Stomach (tissue), 9 donors: ENCODE results near the gene NRIP3. TPM values are rescaled to one million over a fixed set of nuclear protein-coding genes. Genes with fewer than 3 reads are reported as not detected.

Experiments used
- DNase-seq, 2 donors: peaks; one replicate each; pipeline versions ENCODE4 v3.0.0 to v3.0.0-alpha.2; 2013 to 2019
- H3K27ac ChIP-seq, 5 donors: fragments of 200-600 bp in 4 of 5; sonication (generic) in 4 of 5; one replicate each; pipeline ENCODE4 v1.5.1; 2013 to 2019; ENCODE audit warnings: mild to moderate bottlenecking in 1 of 5, moderate library complexity in 1 of 5
- H3K27me3 ChIP-seq, 3 donors: fragments of 200-600 bp; sonication (generic); one replicate each; pipeline ENCODE4 v1.5.1; 2017 to 2019; ENCODE audit warnings: mixed run types in 1 of 3
- H3K36me3 ChIP-seq, 4 donors: fragments of 200-600 bp; sonication (generic); 1 replicate in 3 of 4; 2 replicates in 1 of 4; pipeline ENCODE4 v1.5.1; 2016 to 2019
- H3K4me1 ChIP-seq, 4 donors: fragments of 200-600 bp; sonication (generic); one replicate each; pipeline ENCODE4 v1.5.1; 2016 to 2019
- H3K4me3 ChIP-seq, 4 donors: fragments of 200-600 bp; sonication (generic) in 3 of 4; one replicate each; pipeline ENCODE4 v1.5.1; 2016 to 2019; ENCODE audit warnings: mild to moderate bottlenecking in 1 of 4
- H3K9me3 ChIP-seq, 4 donors: fragments of 200-600 bp; sonication (generic); one replicate each; pipeline ENCODE4 v1.5.1; 2016 to 2019
- EP300 ChIP-seq: sonication (generic); formaldehyde crosslinking; IDR thresholded peaks from one replicate; pipeline ENCODE4 v1.6.1; 2017; ENCODE audit warnings: antibody characterized with exemption
- POLR2A ChIP-seq, 4 donors: fragments of 450-650 bp; IDR thresholded peaks; one replicate each; pipeline ENCODE4 v1.6.1; 2016; ENCODE audit warnings: antibody characterized with exemption in 4 of 4, control low read depth in 2 of 4, mild to moderate bottlenecking in 1 of 4, moderate library complexity in 1 of 4
- POLR2AphosphoS5 ChIP-seq, 3 donors: sonication (generic); formaldehyde crosslinking; IDR thresholded peaks; one replicate each; pipeline ENCODE4 v1.6.1; 2016; ENCODE audit warnings: antibody characterized with exemption in 3 of 3
- WGBS, 5 donors: extraction: QIAGEN DNeasy Blood & Tissue Kit in 3 of 5; methylation state at CpG; one replicate each; pipeline versions ENCODE4 v1.1.5 to v1.1.7; 2013 to 2018; 5-methylcytosine and 5-hydroxymethylcytosine counted together
- intact Hi-C: fragments of 100-400 bp; cut with DNase I; formaldehyde crosslinking; loops from one replicate; pipeline ENCODE4 v1.15.1; 2023; ENCODE audit warnings: low total_unique reads
- polyA plus RNA-seq, 3 donors: library from polyadenylated mRNA; stranded (reverse); fragments of 200-250 nt; gene quantifications; one replicate each; pipeline ENCODE4 v1.2.3, GENCODE V29; 2013
- total RNA-seq, 5 donors: library from RNA; depleted of rRNA; stranded (reverse); fragments of >200 nt; gene quantifications; one replicate each; pipeline versions ENCODE4 v1.1.0 to v1.2.3, GENCODE V29; 2014 to 2016
- TF ChIP-seq, protein P1 (sequence below), 7 experiments: fragments of 450-650 bp in 4 of 7; fragments of 200-600 bp in 3 of 7; sonication (generic) in 3 of 7; IDR thresholded peaks; one replicate each; pipeline ENCODE4 v1.5.1; 2016 to 2019; ENCODE audit warnings: antibody characterized with exemption in 7 of 7, control low read depth in 2 of 7, mild to moderate bottlenecking in 1 of 7
- donor health status: healthy with polysubstance abuse.
- donor health status: Bipolar disorder and iron deficiency.
- donor health status: healthy.

Gene NRIP3
- total and polyA plus RNA-seq, 8 donors = 0.33 to 3.9 (median 1.6) TPM; not detected in 2

GRCh38 chr11:9002920-9003572 lies 755 bp downstream of the NRIP3 start:
- WGBS, 5 donors = 8 to 14% (median 11%) methylated on average over 8 of the region's 8 CpGs
- H3K4me3 ChIP-seq = peak overlapping the region; percentile 48 to 55 (median 54)
- DNase-seq = no peak
- H3K36me3 ChIP-seq = no peaks in the 10 kb centered on the region
- TF ChIP-seq POLR2AphosphoS5 (IDR thresholded peaks at IDR 0.05) (no peak), POLR2A (IDR thresholded peaks at IDR 0.05) (no peak), EP300 (no peak)
- TF ChIP-seq, protein P1, sequence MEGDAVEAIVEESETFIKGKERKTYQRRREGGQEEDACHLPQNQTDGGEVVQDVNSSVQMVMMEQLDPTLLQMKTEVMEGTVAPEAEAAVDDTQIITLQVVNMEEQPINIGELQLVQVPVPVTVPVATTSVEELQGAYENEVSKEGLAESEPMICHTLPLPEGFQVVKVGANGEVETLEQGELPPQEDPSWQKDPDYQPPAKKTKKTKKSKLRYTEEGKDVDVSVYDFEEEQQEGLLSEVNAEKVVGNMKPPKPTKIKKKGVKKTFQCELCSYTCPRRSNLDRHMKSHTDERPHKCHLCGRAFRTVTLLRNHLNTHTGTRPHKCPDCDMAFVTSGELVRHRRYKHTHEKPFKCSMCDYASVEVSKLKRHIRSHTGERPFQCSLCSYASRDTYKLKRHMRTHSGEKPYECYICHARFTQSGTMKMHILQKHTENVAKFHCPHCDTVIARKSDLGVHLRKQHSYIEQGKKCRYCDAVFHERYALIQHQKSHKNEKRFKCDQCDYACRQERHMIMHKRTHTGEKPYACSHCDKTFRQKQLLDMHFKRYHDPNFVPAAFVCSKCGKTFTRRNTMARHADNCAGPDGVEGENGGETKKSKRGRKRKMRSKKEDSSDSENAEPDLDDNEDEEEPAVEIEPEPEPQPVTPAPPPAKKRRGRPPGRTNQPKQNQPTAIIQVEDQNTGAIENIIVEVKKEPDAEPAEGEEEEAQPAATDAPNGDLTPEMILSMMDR (IDR thresholded peaks at IDR 0.05) = no peak
- H3K4me1 ChIP-seq = peaks cover 18 to 28% (median 20%) of the 10 kb centered on the region in 4 donors
- peaks cover 0 to 30% (median 28%) of the 10 kb centered on the region in 3 donors for H3K27me3 ChIP-seq
- intact Hi-C loops = no loop called here
- peak overlapping the region in 1 of 5 donors; percentile 70 for H3K27ac ChIP-seq
- H3K9me3 ChIP-seq = no peaks in the 10 kb centered on the region

GRCh38 chr11:9001736-9002135 lies 2.1 kb downstream of the NRIP3 start:
- Histone ChIP-seq H3K4me1 (peaks cover 18 to 28% (median 20%) of the 10 kb centered on the region in 4 donors), H3K27me3 (peaks cover 0 to 30% (median 28%) of the 10 kb centered on the region in 3 donors), H3K36me3 (no peaks in the 10 kb centered on the region), H3K4me3 (no peak overlapping the region), H3K27ac (no peak overlapping the region), H3K9me3 (no peaks in the 10 kb centered on the region)
- no peak for TF ChIP-seq POLR2AphosphoS5 (IDR thresholded peaks at IDR 0.05)
- TF ChIP-seq, protein P1 (IDR thresholded peaks at IDR 0.05) = no peak
- TF ChIP-seq EP300 = no peak
- TF ChIP-seq POLR2A (IDR thresholded peaks at IDR 0.05) = no peak
- intact Hi-C loops = no loop called here
- WGBS, 5 donors = 74 to 80% (median 75%) methylated on average over 6 of the region's 6 CpGs
- DNase-seq = peak in 1 of 2 donors; percentile 15

DNA sequence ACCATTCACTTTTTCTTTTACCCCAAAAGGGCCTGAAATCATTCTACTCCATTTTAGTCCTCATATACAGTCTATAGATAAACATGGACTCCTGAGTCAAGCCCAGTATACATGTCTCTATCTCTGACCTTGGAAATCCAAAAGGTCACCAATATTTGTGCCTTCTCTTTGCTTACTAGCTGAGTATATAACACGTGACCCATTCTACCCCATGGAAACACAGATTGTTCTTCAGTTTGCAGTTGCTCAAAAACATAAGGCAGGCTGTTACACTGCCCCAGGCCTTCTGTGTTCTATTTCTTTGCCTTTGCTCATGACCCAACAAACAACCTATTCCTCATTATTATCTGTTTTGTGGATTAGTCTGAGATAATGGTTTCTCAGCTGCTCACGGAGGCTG lies 5.8 kb downstream of the NRIP3 start:
- Histone ChIP-seq H3K27ac (no peak overlapping the region), H3K4me3 (no peak overlapping the region), H3K27me3 (peaks cover 0 to 13% (median 12%) of the 10 kb centered on the region in 3 donors), H3K9me3 (no peaks in the 10 kb centered on the region), H3K4me1 (peaks cover 2 to 11% (median 4%) of the 10 kb centered on the region in 4 donors), H3K36me3 (no peaks in the 10 kb centered on the region)
- peak in 1 of 2 donors; percentile 12 for DNase-seq
- intact Hi-C loops = no loop called here
- WGBS, 5 donors = 56 to 78% (median 66%) methylated on average over 2 of the region's 2 CpGs
- TF ChIP-seq POLR2A (IDR thresholded peaks at IDR 0.05) = no peak
- TF ChIP-seq EP300 = no peak
- TF ChIP-seq, protein P1 (IDR thresholded peaks at IDR 0.05) = no peak
- TF ChIP-seq POLR2AphosphoS5 (IDR thresholded peaks at IDR 0.05) = no peak

DNA sequence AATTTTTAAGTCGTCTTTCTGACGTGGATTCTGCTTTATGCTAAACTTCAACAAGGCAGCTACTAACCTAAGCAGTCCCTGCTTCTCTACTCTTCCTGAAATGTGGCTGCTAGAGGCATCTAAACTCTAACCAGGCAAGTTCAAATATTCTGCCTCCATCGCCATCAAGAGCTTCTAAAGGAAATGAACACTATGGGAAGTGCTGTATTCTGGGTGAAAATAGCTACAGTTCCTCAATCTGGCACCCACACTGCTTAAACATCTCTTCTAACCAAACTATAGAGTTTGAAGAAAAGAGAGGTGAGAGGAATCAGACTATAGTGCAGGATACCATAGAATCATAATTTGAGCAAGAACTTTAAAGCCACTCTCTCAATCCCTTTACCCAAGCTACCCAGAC lies 6.3 kb downstream of the NRIP3 start:
- H3K27ac ChIP-seq = no peak overlapping the region
- peaks cover 0 to 7% (median 7%) of the 10 kb centered on the region in 3 donors for H3K27me3 ChIP-seq
- peaks cover 0 to 6% (median 0%) of the 10 kb centered on the region in 4 donors for H3K4me1 ChIP-seq
- no peaks in the 10 kb centered on the region for H3K36me3 ChIP-seq
- DNase-seq = no peak
- H3K9me3 ChIP-seq = no peaks in the 10 kb centered on the region
- 89 to 93% (median 91%) methylated on average over 3 of the region's 3 CpGs for WGBS, 5 donors
- no peak overlapping the region for H3K4me3 ChIP-seq
- TF ChIP-seq, protein P1 (IDR thresholded peaks at IDR 0.05) = no peak
- no peak for TF ChIP-seq POLR2AphosphoS5 (IDR thresholded peaks at IDR 0.05)
- TF ChIP-seq POLR2A (IDR thresholded peaks at IDR 0.05) = no peak
- no peak for TF ChIP-seq EP300
- intact Hi-C loops = no loop called here
